Progenitor cell of endocrine pancreas (in vitro differentiated cells): ENCODE measurements around the gene LRRC10. TPM values are rescaled to one million over a fixed set of nuclear protein-coding genes. Genes with fewer than 3 reads are reported as not detected.

Experiments
- DNase-seq: peaks from one replicate; pipeline ENCODE4 v3.0.0; 2021; ENCODE audit warnings: low spot score; ENCODE audit not compliant: unreplicated experiment
- H3K27ac Mint-ChIP-seq: 2 replicates; pipeline ENCODE4 v1.8.0; 2021; ENCODE audit warnings: mild to moderate bottlenecking, moderate library complexity, mixed read lengths
- H3K27me3 Mint-ChIP-seq: 2 replicates; pipeline ENCODE4 v1.8.0; 2021; ENCODE audit warnings: mixed read lengths
- H3K36me3 Mint-ChIP-seq: 2 replicates; pipeline ENCODE4 v1.8.0; 2022; ENCODE audit warnings: mixed read lengths; ENCODE audit not compliant: insufficient read depth
- H3K4me1 Mint-ChIP-seq: 2 replicates; pipeline ENCODE4 v1.8.0; 2021; ENCODE audit warnings: low read depth, mixed read lengths
- H3K4me3 Mint-ChIP-seq: 2 replicates; pipeline ENCODE4 v1.8.0; 2021; ENCODE audit warnings: low read depth, mild to moderate bottlenecking, moderate library complexity, mixed read lengths
- H3K9me3 Mint-ChIP-seq: 2 replicates; pipeline ENCODE4 v1.8.0; 2021; ENCODE audit warnings: low read depth, mixed read lengths
- CTCF ChIP-seq: fragments of 200-600 bp; sonication (generic); IDR thresholded peaks from one replicate; pipeline ENCODE4 v1.5.0; 2021; ENCODE audit warnings: antibody characterized with exemption, mild to moderate bottlenecking; ENCODE audit not compliant: unreplicated experiment
- total RNA-seq: library from RNA; stranded (reverse); gene quantifications from 2 replicates; pipeline ENCODE4 v1.2.1, GENCODE V29; 2021

The LRRC10 gene
- total RNA-seq, 1 donor from 2014 or later, result not detected

- no peak for TF ChIP-seq CTCF
- Mint-ChIP-seq H3K27me3 (peaks cover 4% of the 10 kb centered on the region), H3K27ac (no peak overlapping the region), H3K9me3 (no peaks in the 10 kb centered on the region), H3K36me3 (no peaks in the 10 kb centered on the region), H3K4me1 (no peaks in the 10 kb centered on the region), H3K4me3 (no peak overlapping the region)
- DNase-seq, result no peak
Observed at GRCh38 chr12:69653703-69654102, 43.0 kb upstream of the LRRC10 start.

GRCh38 chr12:69651922-69652321 lies 41.2 kb upstream of the LRRC10 start:
- Mint-ChIP-seq H3K9me3 (no peaks in the 10 kb centered on the region), H3K36me3 (no peaks in the 10 kb centered on the region), H3K4me3 (no peak overlapping the region), H3K27ac (no peak overlapping the region), H3K4me1 (no peaks in the 10 kb centered on the region), H3K27me3 (peaks cover 7% of the 10 kb centered on the region)
- no peak for TF ChIP-seq CTCF
- DNase-seq, result no peak

DNA sequence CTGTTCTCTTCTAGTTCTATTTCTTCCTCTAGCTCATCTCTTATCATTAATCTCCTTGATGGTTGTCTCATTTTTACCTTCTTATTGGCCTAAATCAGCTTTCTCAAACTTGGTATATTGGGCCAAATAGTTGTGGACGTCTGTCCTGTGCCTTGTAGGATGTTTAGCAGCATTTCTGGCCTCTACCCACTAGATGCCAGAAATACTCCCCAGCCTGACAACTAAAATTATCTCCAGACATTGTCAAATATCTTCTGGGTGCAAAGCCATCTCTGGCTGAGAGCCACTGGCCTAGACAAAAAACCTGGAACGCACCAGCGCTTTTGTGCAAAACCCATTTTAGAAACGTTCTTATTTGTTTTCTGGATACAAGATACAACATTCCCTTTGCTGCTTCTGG lies 38.8 kb upstream of the LRRC10 start:
- H3K9me3 Mint-ChIP-seq, result no peaks in the 10 kb centered on the region

GRCh38 chr12:69648476-69648875 lies 37.8 kb upstream of the LRRC10 start:
- DNase-seq, result no peak
- Mint-ChIP-seq H3K27ac (no peak overlapping the region), H3K36me3 (no peaks in the 10 kb centered on the region), H3K9me3 (no peaks in the 10 kb centered on the region), H3K27me3 (peaks cover 7% of the 10 kb centered on the region), H3K4me1 (no peaks in the 10 kb centered on the region), H3K4me3 (no peak overlapping the region)
- no peak for TF ChIP-seq CTCF

More for the DNA sequence above, 38.8 kb upstream of the LRRC10 start:
- Mint-ChIP-seq H3K4me1 (no peaks in the 10 kb centered on the region), H3K27ac (no peak overlapping the region), H3K36me3 (no peaks in the 10 kb centered on the region), H3K4me3 (no peak overlapping the region), H3K27me3 (peaks cover 7% of the 10 kb centered on the region)
- DNase-seq, result no peak
- TF ChIP-seq CTCF, result no peak

- Mint-ChIP-seq H3K4me3 (no peak overlapping the region), H3K4me1 (no peaks in the 10 kb centered on the region), H3K9me3 (no peaks in the 10 kb centered on the region), H3K27me3 (peaks cover 7% of the 10 kb centered on the region), H3K36me3 (no peaks in the 10 kb centered on the region), H3K27ac (no peak overlapping the region)
- no peak for DNase-seq
- TF ChIP-seq CTCF, result no peak
Observed at GRCh38 chr12:69647178-69647577, 36.5 kb upstream of the LRRC10 start.

- peaks cover 3% of the 10 kb centered on the region for H3K27me3 Mint-ChIP-seq
- H3K4me3 Mint-ChIP-seq, result no peak overlapping the region
- H3K4me1 Mint-ChIP-seq, result no peaks in the 10 kb centered on the region
- TF ChIP-seq CTCF, result no peak
- H3K27ac Mint-ChIP-seq, result no peak overlapping the region
- no peaks in the 10 kb centered on the region for H3K36me3 Mint-ChIP-seq
- no peaks in the 10 kb centered on the region for H3K9me3 Mint-ChIP-seq
- DNase-seq, result no peak
Observed at GRCh38 chr12:69645031-69645430, 34.3 kb upstream of the LRRC10 start.
